Measurements from ENCODE around the gene CEP295NL.
"Not testable (repeated sequence)": the region's sequence is repeated elsewhere in the genome, so short reads cannot be mapped to it uniquely, and the experiment has no call there.

GRCh38 chr17:78945455-78945854 is 42.5 kb upstream of the CEP295NL start:
- not testable (repeated sequence) for TF ChIP-seq POLR2A, CTCF (IDR thresholded peaks at IDR 0.05)

All from uterus (tissue), 2 donors.